NCI-H187 (cell line): ENCODE results near the gene PRELP.

Source experiments
- DNase-seq, 2 experiments: peaks; one replicate each; lab custom pipeline; 2025; lab: John Stamatoyannopoulos, UW

Gene PRELP

GRCh38 chr1:203477748-203478147 lies 2.1 kb downstream of the PRELP start:
- DNase-seq: no peak

- no peak for DNase-seq
These were observed 2.6 kb downstream of the PRELP start for GRCh38 chr1:203478231-203478630.

GRCh38 chr1:203478986-203479385 lies 3.4 kb downstream of the PRELP start:
- DNase-seq: no peak

- no peak for DNase-seq
These were observed 4.0 kb downstream of the PRELP start for GRCh38 chr1:203479646-203480045.

- DNase-seq: no peak
These were observed 4.5 kb downstream of the PRELP start for GRCh38 chr1:203480084-203480483.

- DNase-seq: peak; percentile 77 to 80
These were observed 5.0 kb downstream of the PRELP start for GRCh38 chr1:203480525-203481084.

- DNase-seq: no peak
These were observed 5.6 kb downstream of the PRELP start for GRCh38 chr1:203481196-203481595.

GRCh38 chr1:203486618-203487370 lies 11.2 kb downstream of the PRELP start:
- no peak for DNase-seq

GRCh38 chr1:203488539-203488938 lies 12.9 kb downstream of the PRELP start:
- DNase-seq: no peak

GRCh38 chr1:203490607-203491006 lies 15.0 kb downstream of the PRELP start:
- DNase-seq: no peak

- DNase-seq: no peak
These were observed 16.1 kb downstream of the PRELP start for GRCh38 chr1:203491664-203492063.

GRCh38 chr1:203492082-203492747 lies 16.6 kb downstream of the PRELP start:
- DNase-seq: no peak

- no peak for DNase-seq
These were observed 17.1 kb downstream of the PRELP start for GRCh38 chr1:203492748-203493130.

- no peak for DNase-seq
These were observed 18.3 kb downstream of the PRELP start, which contains the start of gene OPTC for GRCh38 chr1:203493901-203494300. OPTC (plus strand) TSS chr1:203494153; CDS start chr1:203496006, 1,853 bp downstream.

GRCh38 chr1:203495845-203496244 lies 20.2 kb downstream of the PRELP start:
- no peak for DNase-seq

GRCh38 chr1:203497269-203497777 lies 21.7 kb downstream of the PRELP start:
- DNase-seq: no peak

GRCh38 chr1:203499643-203500278 lies 24.2 kb downstream of the PRELP start:
- DNase-seq: no peak

- DNase-seq: no peak
These were observed 24.7 kb downstream of the PRELP start for GRCh38 chr1:203500279-203500678.

- no peak for DNase-seq
These were observed 28.2 kb downstream of the PRELP start for GRCh38 chr1:203503836-203504235.

GRCh38 chr1:203504400-203505250 lies 29.0 kb downstream of the PRELP start:
- peak; percentile 86 to 89 for DNase-seq

GRCh38 chr1:203505526-203506204 lies 30.1 kb downstream of the PRELP start:
- no peak for DNase-seq
